GM20000 (cell line): ENCODE measurements around the gene FILIP1.

Source experiments
- DNase-seq: peaks from one replicate; pipeline ENCODE4 v3.0.0; 2012; ENCODE audit warnings: low spot score
- TF ChIP-seq, protein P1 (sequence below): IDR thresholded peaks from 2 replicates; pipeline ENCODE4 v1.5.1; 2012; ENCODE audit warnings: mild to moderate bottlenecking, control low read depth; ENCODE audit errors: extremely low read depth, missing control alignments

Gene FILIP1

DNA sequence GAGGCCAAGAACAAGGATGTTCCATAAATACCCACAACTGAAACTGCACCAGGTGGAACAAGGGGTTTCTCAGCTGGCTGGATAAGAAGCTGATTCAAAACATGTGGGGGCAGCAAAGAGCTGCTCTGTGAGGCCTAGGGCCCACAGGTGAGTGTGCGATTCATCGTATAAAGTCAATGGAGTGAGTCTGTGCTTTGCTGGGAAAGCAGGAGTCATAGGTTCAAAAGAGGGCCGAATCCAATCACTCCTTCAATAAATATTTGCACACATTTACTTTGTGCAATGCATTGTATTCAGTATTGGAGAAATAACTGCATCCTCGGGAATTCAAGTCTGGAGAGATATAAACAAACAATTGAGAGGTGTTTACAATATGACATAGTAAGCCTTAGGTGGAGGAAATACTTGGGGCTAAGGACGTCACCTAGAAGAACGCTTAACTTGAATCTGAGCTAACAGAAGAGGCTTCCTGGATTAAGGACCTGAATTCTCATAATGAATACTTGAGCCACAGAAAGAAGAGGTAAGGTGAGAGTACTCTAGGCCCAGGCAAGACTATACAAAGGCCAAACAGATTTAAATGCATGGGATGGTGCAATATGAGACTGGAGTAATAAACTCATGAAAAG, 125.3 kb downstream of the FILIP1 start:
- peak; percentile 15 for DNase-seq
- TF ChIP-seq, protein P1, sequence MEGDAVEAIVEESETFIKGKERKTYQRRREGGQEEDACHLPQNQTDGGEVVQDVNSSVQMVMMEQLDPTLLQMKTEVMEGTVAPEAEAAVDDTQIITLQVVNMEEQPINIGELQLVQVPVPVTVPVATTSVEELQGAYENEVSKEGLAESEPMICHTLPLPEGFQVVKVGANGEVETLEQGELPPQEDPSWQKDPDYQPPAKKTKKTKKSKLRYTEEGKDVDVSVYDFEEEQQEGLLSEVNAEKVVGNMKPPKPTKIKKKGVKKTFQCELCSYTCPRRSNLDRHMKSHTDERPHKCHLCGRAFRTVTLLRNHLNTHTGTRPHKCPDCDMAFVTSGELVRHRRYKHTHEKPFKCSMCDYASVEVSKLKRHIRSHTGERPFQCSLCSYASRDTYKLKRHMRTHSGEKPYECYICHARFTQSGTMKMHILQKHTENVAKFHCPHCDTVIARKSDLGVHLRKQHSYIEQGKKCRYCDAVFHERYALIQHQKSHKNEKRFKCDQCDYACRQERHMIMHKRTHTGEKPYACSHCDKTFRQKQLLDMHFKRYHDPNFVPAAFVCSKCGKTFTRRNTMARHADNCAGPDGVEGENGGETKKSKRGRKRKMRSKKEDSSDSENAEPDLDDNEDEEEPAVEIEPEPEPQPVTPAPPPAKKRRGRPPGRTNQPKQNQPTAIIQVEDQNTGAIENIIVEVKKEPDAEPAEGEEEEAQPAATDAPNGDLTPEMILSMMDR: peak; percentile 14

DNA sequence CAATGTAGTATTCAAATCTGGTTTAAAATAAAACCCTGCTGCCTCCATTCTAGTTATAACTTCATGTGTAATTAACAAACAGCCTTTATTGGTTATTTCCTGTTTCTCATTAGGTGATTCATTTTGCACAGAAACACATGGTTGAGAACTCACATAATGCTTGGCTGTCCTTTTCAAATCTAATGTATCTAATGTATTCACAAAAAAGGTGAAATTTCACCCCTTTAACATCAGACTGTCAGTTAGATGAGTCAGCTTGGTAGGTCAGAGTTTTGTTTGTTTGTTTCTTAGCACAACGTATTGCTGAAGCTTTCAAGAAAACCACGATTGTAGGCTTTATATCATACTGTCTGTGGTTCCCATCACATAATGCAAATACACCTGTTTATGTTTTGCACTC, 130.3 kb downstream of the FILIP1 start:
- TF ChIP-seq, protein P1: no peak
- DNase-seq: no peak

DNA sequence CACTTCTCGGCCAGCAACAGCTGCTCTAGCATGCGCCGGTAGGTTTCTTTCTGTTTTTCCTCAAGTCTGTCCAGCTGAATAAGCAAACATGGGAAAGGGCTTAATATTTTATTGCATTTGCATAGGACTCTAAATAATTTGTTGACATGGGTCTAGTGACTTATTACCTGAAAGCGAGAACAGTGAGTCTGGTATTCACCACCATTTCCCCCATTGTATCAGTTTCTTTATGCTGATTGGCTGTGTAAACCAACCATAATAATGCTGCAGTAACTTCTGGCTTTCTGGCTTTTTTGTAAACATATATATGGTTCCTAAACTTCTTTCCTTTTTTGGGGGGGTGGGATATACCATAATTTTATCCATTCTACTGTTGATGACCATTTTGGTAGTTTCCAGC, 140.0 kb downstream of the FILIP1 start:
- no peak for DNase-seq
- TF ChIP-seq, protein P1: no peak

DNA sequence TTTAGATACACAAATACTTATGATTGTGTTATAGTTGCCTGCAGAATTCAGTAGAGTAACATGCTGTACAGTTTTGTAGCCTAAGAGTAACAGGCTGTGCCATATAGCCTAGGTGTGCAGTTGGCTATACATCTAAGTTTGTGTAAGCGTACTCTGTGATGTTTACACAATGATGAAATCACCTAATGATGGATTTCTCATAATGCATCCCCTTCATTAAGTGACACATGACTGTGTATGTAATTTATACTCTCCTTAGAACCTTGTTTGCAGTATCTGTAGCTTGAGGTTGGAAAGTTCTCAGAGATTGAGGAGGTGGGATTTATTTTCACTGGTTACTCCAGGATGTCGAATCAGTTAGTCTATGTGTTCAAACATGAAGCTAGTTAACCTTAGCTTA, 142.0 kb downstream of the FILIP1 start:
- TF ChIP-seq, protein P1: no peak
- no peak for DNase-seq

DNA sequence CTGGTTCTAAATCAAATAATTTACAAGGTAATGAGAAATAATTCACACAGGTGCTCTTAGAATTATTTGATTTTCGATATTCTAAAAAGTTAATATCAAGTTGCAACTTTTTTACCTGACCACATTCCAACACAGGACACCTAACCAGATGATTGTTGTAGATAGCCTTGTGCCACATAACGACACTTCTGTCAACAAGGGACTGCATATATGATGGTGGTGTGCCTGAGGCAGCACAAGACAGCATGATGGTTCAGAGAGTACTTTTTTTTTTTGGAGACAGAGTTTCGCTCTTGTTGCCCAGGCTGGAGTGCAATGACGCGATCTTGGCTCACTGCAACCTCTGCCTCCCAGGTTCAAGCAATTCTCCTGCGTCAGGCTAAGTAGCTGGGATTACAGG, 142.8 kb downstream of the FILIP1 start:
- TF ChIP-seq, protein P1: no peak
- no peak for DNase-seq

DNA sequence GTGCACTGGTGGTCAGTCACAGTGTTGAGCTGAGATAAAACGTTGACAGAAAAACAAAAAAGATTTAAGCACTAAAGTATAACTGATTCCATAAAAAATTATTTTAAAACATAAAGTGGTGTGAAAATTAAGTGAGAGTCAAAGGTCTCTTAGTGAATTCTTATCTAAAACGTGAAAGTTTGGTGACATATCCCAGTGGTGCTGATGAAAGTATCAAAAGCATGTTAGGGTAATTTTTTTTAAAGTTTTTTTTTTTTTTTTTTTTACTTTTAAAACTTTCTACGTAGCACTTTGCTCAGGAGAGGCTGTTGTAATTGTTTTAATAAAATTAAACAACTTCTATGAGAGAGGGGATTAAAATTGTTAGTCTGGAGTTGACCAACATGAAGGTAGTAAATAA, 143.4 kb downstream of the FILIP1 start:
- no peak for DNase-seq
- TF ChIP-seq, protein P1: no peak

DNA sequence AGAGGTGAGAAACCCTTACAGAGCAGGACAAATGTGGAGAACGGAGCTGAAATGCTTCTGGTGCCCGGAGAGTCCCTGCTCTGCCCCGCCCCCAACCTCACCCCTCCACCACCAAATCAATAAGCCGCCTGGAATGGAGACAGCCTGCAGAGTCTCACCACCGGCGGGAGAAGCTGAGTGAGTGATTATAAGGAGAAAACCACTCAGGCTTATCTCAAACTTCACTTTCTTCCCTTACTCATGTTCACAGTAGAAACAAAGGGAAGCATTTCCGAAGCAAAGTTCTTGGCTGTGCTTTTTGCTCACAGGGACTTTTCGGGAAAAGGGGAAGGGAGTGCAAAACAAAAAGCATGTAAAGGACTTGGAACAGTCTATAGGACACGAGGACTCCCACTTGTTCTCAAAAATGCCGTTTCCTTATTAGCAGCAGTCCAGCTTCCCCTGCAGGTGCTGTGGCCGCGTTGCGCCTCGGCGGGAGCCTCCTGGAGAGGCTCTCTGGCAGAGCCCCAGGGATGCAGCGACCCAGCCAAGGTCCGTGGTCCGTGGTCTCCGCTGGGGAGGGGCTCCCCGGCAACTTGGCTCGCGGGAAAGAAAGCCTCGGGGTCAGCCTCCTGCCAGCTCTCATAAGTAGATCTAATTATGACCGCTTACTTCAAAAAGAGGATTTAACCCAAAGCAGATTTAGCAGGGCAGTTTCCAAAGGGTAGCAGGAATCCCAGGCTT, 144.2 kb downstream of the FILIP1 start:
- TF ChIP-seq, protein P1: no peak
- DNase-seq: no peak
